Naive thymus-derived CD4-positive, alpha-beta T cell (primary cell): ENCODE results near the gene SV2C. TPM values are rescaled to one million over a fixed set of nuclear protein-coding genes. Genes with fewer than 3 reads are reported as not detected.

ENCODE experiments used
- ATAC-seq: fragments of 150-1000 bp; cut with Tn5 transposase; 2 replicates; pipeline ENCODE4 v1.10.0; 2021; ENCODE audit warnings: mild to moderate bottlenecking, moderate library complexity
- CTCF ChIA-PET: fragments of 350-600 bp; sonication (Branson Sonifier 250); formaldehyde crosslinking; loops from one replicate; lab custom pipeline; 2021; ENCODE audit warnings: antibody characterized with exemption; lab: Charles Lee
- POLR2A ChIA-PET: fragments of 350-600 bp; sonication (Branson Sonifier 250); formaldehyde crosslinking; loops from one replicate; lab custom pipeline; 2021; ENCODE audit warnings: antibody characterized with exemption, inconsistent platforms; lab: Charles Lee
- DNase-seq, 9 donors: peaks; one replicate each; pipeline versions ENCODE4 v3.0.0 to v3.0.0-alpha.2; 2020 to 2022; ENCODE audit warnings: mixed read lengths in 1 of 9
- H3K27ac ChIP-seq: one replicate; pipeline ENCODE4 v1.7.0; 2013; ENCODE audit warnings: mild to moderate bottlenecking, low read depth, low read length, moderate library complexity
- H3K27me3 ChIP-seq, 2 donors: one replicate each; pipeline ENCODE4 v1.7.0; 2013; ENCODE audit warnings: low read length in 2 of 2, mild to moderate bottlenecking in 2 of 2, moderate library complexity in 2 of 2; ENCODE audit not compliant: control insufficient read depth in 2 of 2, insufficient read depth in 2 of 2
- H3K36me3 ChIP-seq, 3 experiments: 1 replicate in 2 of 3; 2 replicates in 1 of 3; pipeline ENCODE4 v1.7.0; 2013; ENCODE audit warnings: low read length in 3 of 3, mild to moderate bottlenecking in 3 of 3, moderate library complexity in 1 of 3; ENCODE audit not compliant: insufficient read depth in 3 of 3, control insufficient read depth in 2 of 3
- H3K4me1 ChIP-seq, 2 donors: one replicate each; pipeline ENCODE4 v1.7.0; 2013; ENCODE audit warnings: low read length in 2 of 2, mild to moderate bottlenecking in 2 of 2, moderate library complexity in 1 of 2; ENCODE audit not compliant: control insufficient read depth in 2 of 2, insufficient read depth in 2 of 2
- H3K4me3 ChIP-seq: 2 replicates; pipeline ENCODE4 v1.7.0; 2013; ENCODE audit warnings: mild to moderate bottlenecking, low read length
- H3K9me3 ChIP-seq, 3 experiments: 1 replicate in 2 of 3; 2 replicates in 1 of 3; pipeline ENCODE4 v1.7.0; 2013; ENCODE audit warnings: low read length in 3 of 3; ENCODE audit not compliant: control insufficient read depth in 2 of 3
- H3K27ac Mint-ChIP-seq, 9 donors: one replicate each; pipeline ENCODE4 v1.8.0; 2020 to 2022; ENCODE audit warnings: mixed read lengths in 9 of 9, mild to moderate bottlenecking in 8 of 9, moderate library complexity in 5 of 9, inconsistent platforms in 2 of 9
- H3K27me3 Mint-ChIP-seq, 5 donors: one replicate each; pipeline ENCODE4 v1.8.0; 2021 to 2022; ENCODE audit warnings: mixed read lengths in 5 of 5, mild to moderate bottlenecking in 1 of 5
- H3K36me3 Mint-ChIP-seq, 5 donors: one replicate each; pipeline ENCODE4 v1.8.0; 2020 to 2022; ENCODE audit warnings: mixed read lengths in 5 of 5, mild to moderate bottlenecking in 3 of 5, inconsistent platforms in 1 of 5
- H3K4me1 Mint-ChIP-seq, 7 donors: one replicate each; pipeline ENCODE4 v1.8.0; 2020 to 2022; ENCODE audit warnings: mixed read lengths in 7 of 7, mild to moderate bottlenecking in 3 of 7, inconsistent platforms in 1 of 7
- H3K4me3 Mint-ChIP-seq, 10 donors: one replicate each; pipeline ENCODE4 v1.8.0; 2020 to 2022; ENCODE audit warnings: mild to moderate bottlenecking in 10 of 10, mixed read lengths in 10 of 10, moderate library complexity in 6 of 10, inconsistent platforms in 2 of 10
- H3K9me3 Mint-ChIP-seq, 11 donors: one replicate each; pipeline ENCODE4 v1.8.0; 2020 to 2022; ENCODE audit warnings: mixed read lengths in 11 of 11, mild to moderate bottlenecking in 4 of 11, inconsistent platforms in 1 of 11, moderate library complexity in 1 of 11
- intact Hi-C, 2 donors: fragments of 100-400 bp; cut with micrococcal nuclease; formaldehyde crosslinking; loops; one replicate each; pipeline ENCODE4 v1.15.1; 2023
- polyA plus RNA-seq, 2 donors: library from polyadenylated mRNA; unstranded; fragments of 300-500 nt; fragmentation: Illumina TruSeq; gene quantifications; one replicate each; pipeline ENCODE4 v1.2.3, GENCODE V29; 2021
- total RNA-seq, 6 experiments: library from RNA in 5 of 6; stranded (reverse) in 5 of 6; gene quantifications; 1 replicate in 5 of 6; 2 replicates in 1 of 6; pipeline ENCODE4 v1.2.3 and lab custom pipeline; 2021 to 2026

Gene SV2C
- total and polyA plus RNA-seq, 7 experiments from 2014 or later: not detected

GRCh38 chr5:76380346-76381066 lies 297.3 kb downstream of the SV2C start:
- Mint-ChIP-seq H3K4me1 (peaks cover 23 to 60% (median 46%) of the 10 kb centered on the region in 7 donors), H3K27me3 (no peaks in the 10 kb centered on the region), H3K9me3 (peaks cover 0 to 1% (median 0%) of the 10 kb centered on the region in 11 donors), H3K36me3 (peaks cover 0 to 3% (median 0%) of the 10 kb centered on the region in 5 donors), H3K4me3 (no peak overlapping the region), H3K27ac (no peak overlapping the region)
- no peaks in the 10 kb centered on the region for H3K27me3 ChIP-seq
- no peaks in the 10 kb centered on the region for H3K9me3 ChIP-seq
- H3K27ac ChIP-seq: no peak overlapping the region
- POLR2A ChIA-PET: interaction anchor here (0.6 to 1.2 kb wide), 2 partner anchors 10 to 31 kb away, joined by 4 to 6 read pairs; no protein-coding TSS in a partner anchor
- no peak for DNase-seq
- intact Hi-C loops: no loop called here
- CTCF ChIA-PET: no interaction called here
- H3K4me3 ChIP-seq: no peak overlapping the region
- ATAC-seq: no peak
- H3K36me3 ChIP-seq: no peaks in the 10 kb centered on the region
- peaks cover 25 to 28% of the 10 kb centered on the region in 2 donors for H3K4me1 ChIP-seq

DNA sequence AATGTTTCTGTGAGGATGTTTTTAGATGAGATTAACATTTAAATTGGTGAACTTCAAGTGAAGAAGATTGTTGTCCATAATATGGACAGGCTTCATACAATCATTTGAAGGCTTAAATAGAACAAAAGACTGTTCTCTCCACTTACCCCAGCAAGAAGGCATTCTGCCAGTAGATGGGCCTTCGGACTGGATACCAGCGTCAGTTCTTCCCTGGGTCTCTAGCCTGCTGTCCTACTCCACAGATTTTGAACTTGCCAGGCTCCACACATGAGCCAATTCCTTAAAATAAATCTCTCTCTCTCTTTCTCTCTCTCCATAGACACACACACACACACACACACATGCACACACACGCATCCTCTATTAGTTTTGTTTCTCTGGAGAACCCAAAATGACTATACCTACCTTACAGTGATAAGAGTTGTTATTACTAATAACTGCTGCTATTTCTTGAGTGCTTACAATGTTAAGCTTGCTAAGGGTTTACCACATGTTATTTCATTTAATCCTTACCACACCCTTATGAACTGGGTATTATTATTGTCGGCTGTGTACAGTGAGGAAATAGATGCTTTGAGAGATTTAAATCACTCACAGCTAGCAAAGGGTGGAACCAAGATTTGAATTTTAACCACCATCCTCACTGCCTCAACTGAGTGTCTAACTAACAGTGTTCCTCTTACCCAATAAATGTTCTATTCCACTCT lies 300.1 kb downstream of the SV2C start:
- Histone ChIP-seq H3K9me3 (no peaks in the 10 kb centered on the region), H3K36me3 (no peaks in the 10 kb centered on the region), H3K27ac (no peak overlapping the region), H3K4me1 (peaks cover 25 to 28% of the 10 kb centered on the region in 2 donors), H3K27me3 (no peaks in the 10 kb centered on the region), H3K4me3 (no peak overlapping the region)
- no peaks in the 10 kb centered on the region for H3K9me3 Mint-ChIP-seq
- DNase-seq (no peak), ATAC-seq (no peak)
- peaks cover 0 to 1% (median 0%) of the 10 kb centered on the region in 5 donors for H3K27me3 Mint-ChIP-seq
- peaks cover 0 to under 1% (median 0%) of the 10 kb centered on the region in 5 donors for H3K36me3 Mint-ChIP-seq
- ChIA-PET POLR2A (interaction anchor here (0.6 to 1.5 kb wide), 3 partner anchors 8 to 111 kb away, joined by 3 to 4 read pairs (median 3); no protein-coding TSS in a partner anchor), CTCF (interaction anchor here (0.9 kb wide), 1 partner anchor 20 kb away, joined by 3 read pairs; no protein-coding TSS in a partner anchor)
- H3K4me1 Mint-ChIP-seq: peaks cover 23 to 58% (median 51%) of the 10 kb centered on the region in 7 donors
- peak overlapping the region in 4 of 9 donors; percentile 8 to 65 (median 37) for H3K27ac Mint-ChIP-seq
- H3K4me3 Mint-ChIP-seq: no peak overlapping the region
- intact Hi-C loops: no loop called here

- Mint-ChIP-seq H3K4me1 (peaks cover 19 to 57% (median 48%) of the 10 kb centered on the region in 7 donors), H3K4me3 (peak overlapping the region in 5 of 10 donors; percentile 10 to 63 (median 30)), H3K27me3 (peaks cover 0 to 2% (median 0%) of the 10 kb centered on the region in 5 donors), H3K9me3 (no peaks in the 10 kb centered on the region), H3K36me3 (no peaks in the 10 kb centered on the region), H3K27ac (peak overlapping the region in 2 of 9 donors; percentile 22 to 38)
- no peak for DNase-seq
- no peaks in the 10 kb centered on the region for H3K36me3 ChIP-seq
- H3K27ac ChIP-seq: no peak overlapping the region
- no peak overlapping the region for H3K4me3 ChIP-seq
- CTCF ChIA-PET: interaction anchor here (0.6 to 0.9 kb wide), 3 partner anchors 9 to 33 kb away, joined by 3 read pairs; no protein-coding TSS in a partner anchor
- H3K4me1 ChIP-seq: peaks cover 25% of the 10 kb centered on the region in 2 donors
- intact Hi-C loops: no loop called here
- H3K9me3 ChIP-seq: no peaks in the 10 kb centered on the region
- no peaks in the 10 kb centered on the region for H3K27me3 ChIP-seq
- no peak for ATAC-seq
- POLR2A ChIA-PET: interaction anchor here (0.6 to 1.5 kb wide), 6 partner anchors 8 to 163 kb away, joined by 3 to 7 read pairs (median 3); no protein-coding TSS in a partner anchor
These were observed 301.0 kb downstream of the SV2C start for GRCh38 chr5:76384189-76384588.

GRCh38 chr5:76384705-76385104 lies 301.5 kb downstream of the SV2C start:
- no peaks in the 10 kb centered on the region for H3K36me3 ChIP-seq
- DNase-seq: peak in 5 of 9 donors; percentile 19 to 39 (median 30)
- no peak overlapping the region for H3K27ac ChIP-seq
- Mint-ChIP-seq H3K4me3 (peak overlapping the region in 3 of 10 donors; percentile 35 to 63 (median 63)), H3K4me1 (peaks cover 17 to 54% (median 47%) of the 10 kb centered on the region in 7 donors), H3K36me3 (no peaks in the 10 kb centered on the region), H3K27ac (peak overlapping the region in 3 of 9 donors; percentile 9 to 40 (median 21)), H3K9me3 (no peaks in the 10 kb centered on the region), H3K27me3 (peaks cover 0 to 2% (median 0%) of the 10 kb centered on the region in 5 donors)
- no peaks in the 10 kb centered on the region for H3K27me3 ChIP-seq
- peaks cover 22 to 23% of the 10 kb centered on the region in 2 donors for H3K4me1 ChIP-seq
- CTCF ChIA-PET: interaction anchor here (0.6 to 0.9 kb wide), 2 partner anchors 9 to 34 kb away, joined by 3 read pairs; no protein-coding TSS in a partner anchor
- no peaks in the 10 kb centered on the region for H3K9me3 ChIP-seq
- intact Hi-C loops: loop anchor here in 1 of 2 donors (1.0 kb wide), 1 partner anchor 9 kb away; no protein-coding TSS in a partner anchor
- H3K4me3 ChIP-seq: no peak overlapping the region
- POLR2A ChIA-PET: interaction anchor here (0.6 to 1.5 kb wide), 5 partner anchors 9 to 162 kb away, joined by 3 to 7 read pairs (median 3); no protein-coding TSS in a partner anchor
- peak; percentile 71 for ATAC-seq

GRCh38 chr5:76385540-76385939 lies 302.4 kb downstream of the SV2C start:
- Mint-ChIP-seq H3K36me3 (no peaks in the 10 kb centered on the region), H3K27ac (peak overlapping the region in 1 of 9 donors; percentile 41), H3K4me1 (peaks cover 26 to 54% (median 47%) of the 10 kb centered on the region in 7 donors), H3K9me3 (no peaks in the 10 kb centered on the region), H3K27me3 (peaks cover 0 to 2% (median 0%) of the 10 kb centered on the region in 5 donors), H3K4me3 (peak overlapping the region in 1 of 10 donors; percentile 63)
- ATAC-seq (no peak), DNase-seq (no peak)
- Histone ChIP-seq H3K4me3 (no peak overlapping the region), H3K27ac (no peak overlapping the region), H3K27me3 (no peaks in the 10 kb centered on the region), H3K4me1 (peaks cover 28 to 30% of the 10 kb centered on the region in 2 donors), H3K9me3 (no peaks in the 10 kb centered on the region), H3K36me3 (no peaks in the 10 kb centered on the region)
- CTCF ChIA-PET: interaction anchor here (0.6 to 1.9 kb wide), 2 partner anchors 16 to 162 kb away, joined by 4 to 6 read pairs; no protein-coding TSS in a partner anchor
- POLR2A ChIA-PET: interaction anchor here (0.6 to 5.3 kb wide), 4 partner anchors 17 to 67 kb away, joined by 3 to 36 read pairs (median 4); partner anchors contain the start of gene IQGAP2
- intact Hi-C loops: loop anchor here in 1 of 2 donors (1.0 kb wide), 1 partner anchor 8 kb away; no protein-coding TSS in a partner anchor

DNA sequence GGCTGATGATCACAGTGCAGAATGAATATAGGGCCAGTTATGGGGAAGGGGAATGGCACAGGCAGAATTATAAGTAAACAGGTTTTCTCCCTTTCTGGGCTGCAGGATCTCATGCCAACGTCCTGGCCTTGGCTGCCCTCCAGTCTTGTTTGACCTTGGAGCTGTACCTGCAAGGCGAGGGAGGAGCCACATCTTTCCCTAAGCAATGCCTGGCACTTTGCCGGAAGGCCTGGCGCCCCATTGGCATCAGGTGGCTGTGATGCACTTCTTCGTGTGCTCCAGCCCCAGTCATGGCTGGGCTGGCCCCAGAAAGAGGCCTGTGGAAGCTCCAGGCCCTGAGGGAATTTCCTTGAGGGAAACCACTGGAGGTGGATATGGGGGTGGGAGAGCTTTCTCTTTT lies 303.2 kb downstream of the SV2C start:
- H3K36me3 Mint-ChIP-seq: no peaks in the 10 kb centered on the region
- ChIA-PET POLR2A (interaction anchor here (0.6 to 5.3 kb wide), 4 partner anchors 10 to 60 kb away, joined by 3 to 36 read pairs (median 4); partner anchors contain the start of gene IQGAP2), CTCF (interaction anchor here (0.6 to 1.9 kb wide), 2 partner anchors 16 to 161 kb away, joined by 4 to 6 read pairs; no protein-coding TSS in a partner anchor)
- Histone ChIP-seq H3K27ac (no peak overlapping the region), H3K36me3 (no peaks in the 10 kb centered on the region), H3K27me3 (no peaks in the 10 kb centered on the region), H3K9me3 (no peaks in the 10 kb centered on the region), H3K4me1 (peaks cover 36 to 38% of the 10 kb centered on the region in 2 donors), H3K4me3 (no peak overlapping the region)
- no peaks in the 10 kb centered on the region for H3K9me3 Mint-ChIP-seq
- H3K4me1 Mint-ChIP-seq: peaks cover 31 to 58% (median 50%) of the 10 kb centered on the region in 7 donors
- intact Hi-C loops: no loop called here
- peak overlapping the region in 1 of 9 donors; percentile 30 for H3K27ac Mint-ChIP-seq
- peaks cover 0 to 2% (median 0%) of the 10 kb centered on the region in 5 donors for H3K27me3 Mint-ChIP-seq
- ATAC-seq (no peak), DNase-seq (no peak)
- no peak overlapping the region for H3K4me3 Mint-ChIP-seq
